Effector CD8-positive, alpha-beta T cell (primary cell): ENCODE measurements around the gene PLXNB2.

Experiments
- DNase-seq: peaks from one replicate; lab custom pipeline; 2025; lab: John Stamatoyannopoulos, UW

The PLXNB2 gene

DNA sequence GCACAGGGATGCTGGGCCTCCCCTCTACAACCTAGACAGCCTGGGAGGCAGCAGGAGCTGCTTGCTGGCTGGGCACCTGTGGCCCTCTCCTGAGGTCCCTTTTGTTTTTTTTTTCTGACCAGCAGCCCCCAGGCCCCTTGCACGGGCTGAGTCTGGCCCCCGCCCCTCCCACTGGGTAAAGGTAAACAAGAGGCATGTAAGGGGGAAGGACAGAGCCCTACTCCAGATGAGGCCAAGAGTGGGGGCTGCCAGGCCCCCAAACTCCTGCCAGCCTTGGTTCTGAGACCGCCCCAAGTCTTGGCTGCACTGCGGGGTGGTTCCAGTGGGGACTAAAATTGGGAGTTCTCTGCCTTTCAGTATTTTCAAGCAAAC is 9.2 kb downstream of the PLXNB2 start:
- DNase-seq, result no peak

DNA sequence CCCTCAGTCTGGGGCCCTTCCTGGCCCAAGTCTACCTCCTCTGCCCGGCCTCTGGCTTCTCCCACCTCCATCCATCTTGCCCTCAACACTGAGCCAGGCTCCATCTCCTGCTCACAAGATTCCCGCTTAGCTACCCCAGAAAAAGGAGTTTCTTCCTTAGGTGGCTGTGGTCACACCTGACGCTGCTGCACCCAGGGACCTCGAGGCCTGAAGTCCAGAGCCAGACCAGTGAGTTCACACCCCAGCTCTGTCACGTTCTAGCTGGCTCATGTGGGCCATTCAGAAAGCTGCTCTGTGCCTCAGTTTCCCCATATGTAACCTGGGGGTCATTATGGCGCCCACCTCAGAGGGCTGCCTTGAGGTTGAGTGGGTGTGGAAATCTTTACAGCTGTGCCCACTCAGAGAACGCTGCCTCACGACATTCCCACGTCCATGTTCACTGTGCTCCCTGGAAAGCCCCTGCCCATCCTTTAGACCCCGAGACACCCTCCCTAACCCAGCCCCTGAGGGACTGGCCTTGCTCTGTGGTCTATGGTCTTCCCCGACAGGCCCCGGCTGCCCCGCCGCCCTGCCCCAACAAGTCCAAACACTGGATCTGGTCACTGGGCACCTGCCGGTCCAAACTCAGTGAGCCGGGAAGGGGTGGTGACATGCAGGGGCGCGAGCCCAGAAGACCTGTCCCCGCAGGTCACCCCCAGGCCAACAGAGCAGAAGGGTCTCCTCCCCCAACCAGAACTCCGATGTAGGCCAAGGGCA is 9.8 kb downstream of the PLXNB2 start:
- no peak for DNase-seq

GRCh38 chr22:50296658-50297490 is 10.6 kb downstream of the PLXNB2 start:
- DNase-seq, result no peak

DNA sequence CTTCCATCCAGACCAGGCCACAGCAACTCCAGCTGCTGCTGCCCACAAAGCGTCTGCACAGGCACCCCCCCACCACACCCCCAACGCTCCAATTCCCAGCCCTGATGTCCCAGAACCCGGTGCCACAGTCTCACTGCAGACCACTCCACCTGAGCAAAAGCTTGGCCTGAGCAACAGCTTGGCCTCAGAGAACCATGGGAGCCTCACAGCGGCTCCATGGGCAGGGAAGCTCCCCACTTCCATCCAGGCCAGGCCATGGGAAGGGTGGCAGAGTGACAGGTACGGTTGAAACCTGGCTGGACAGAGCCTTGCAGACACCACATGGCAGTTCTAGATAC is 13.2 kb downstream of the PLXNB2 start:
- DNase-seq, result no peak

GRCh38 chr22:50293441-50294318 is 13.8 kb downstream of the PLXNB2 start:
- DNase-seq, result no peak

DNA sequence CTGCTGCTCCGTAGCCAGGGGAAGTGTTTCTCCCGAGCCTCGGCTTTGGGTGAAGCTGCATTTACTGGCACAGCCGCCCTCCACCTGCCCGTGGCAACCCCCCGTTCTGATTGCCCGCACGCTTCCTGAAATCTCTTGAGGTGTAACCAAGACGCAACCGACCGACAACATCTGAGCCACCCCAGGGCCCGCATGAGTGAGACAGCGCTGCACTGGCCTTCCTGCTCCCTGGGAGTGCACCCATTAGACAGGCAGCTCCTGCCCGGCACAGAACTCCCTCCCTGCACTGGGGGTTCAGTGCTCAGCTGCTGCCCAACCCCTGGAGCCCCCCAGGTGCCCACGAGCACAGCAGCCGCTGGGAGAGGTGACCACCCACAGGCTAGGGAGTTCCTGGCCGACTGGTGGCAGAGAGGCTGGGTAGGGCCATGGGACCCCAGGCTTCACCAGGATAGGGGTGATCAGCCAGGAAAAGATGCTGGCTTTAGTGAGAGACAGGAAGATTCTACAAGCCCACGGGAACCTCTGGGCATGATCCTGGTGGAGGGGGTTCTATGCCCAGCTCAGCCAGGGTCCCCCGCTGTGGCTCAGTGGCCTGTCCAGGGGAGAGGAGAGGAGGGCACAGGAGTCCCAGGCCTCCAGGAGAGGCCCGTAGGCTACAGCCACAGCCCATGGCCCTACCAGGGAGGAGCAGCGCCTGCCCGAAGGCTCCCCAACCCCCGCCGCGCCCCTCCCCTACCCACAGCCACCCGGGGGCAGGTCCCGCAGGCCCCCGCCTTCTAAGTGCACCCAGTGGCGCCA is 14.6 kb downstream of the PLXNB2 start:
- DNase-seq, result no peak

DNA sequence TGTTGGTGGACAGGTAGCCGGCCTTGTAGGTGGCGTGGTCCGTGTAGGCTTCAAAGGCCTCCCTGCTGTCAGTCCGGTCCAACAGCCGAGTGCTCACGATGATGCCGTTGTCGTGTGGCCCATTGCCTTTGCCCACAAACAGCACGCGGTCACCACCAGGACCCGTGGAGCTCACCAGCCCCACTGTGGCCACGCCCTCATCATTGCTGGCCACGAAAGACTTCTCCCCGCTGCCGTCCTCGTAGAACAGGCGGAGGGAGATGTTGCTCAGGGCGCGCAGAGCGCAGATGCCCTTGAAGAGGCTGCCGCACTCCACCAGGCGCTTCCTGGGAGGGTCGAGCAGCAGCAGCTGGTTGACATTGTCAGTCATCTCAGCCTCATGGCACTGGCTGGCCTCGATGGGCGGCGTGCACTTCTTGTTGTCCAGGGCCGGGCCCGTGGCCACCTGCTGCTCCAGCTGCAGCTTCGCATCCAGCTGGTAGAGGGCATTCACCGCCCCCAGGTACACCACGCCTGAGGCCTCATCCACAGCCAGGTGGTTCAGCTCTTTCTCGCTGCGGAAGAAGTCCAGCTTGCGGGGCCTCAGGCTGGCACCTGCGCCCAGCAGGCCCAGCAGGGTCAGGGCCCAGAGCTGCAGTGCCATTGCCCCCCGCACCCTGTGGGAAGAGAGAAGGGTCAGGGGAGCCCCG is 17.4 kb downstream of the PLXNB2 start:
- no peak for DNase-seq

GRCh38 chr22:50289151-50289941 is 18.1 kb downstream of the PLXNB2 start:
- DNase-seq, result no peak

- DNase-seq, result no peak
These were observed 19.7 kb downstream of the PLXNB2 start for GRCh38 chr22:50287731-50288130.

- DNase-seq, result no peak
These were observed 20.6 kb downstream of the PLXNB2 start for GRCh38 chr22:50286701-50287318.

DNA sequence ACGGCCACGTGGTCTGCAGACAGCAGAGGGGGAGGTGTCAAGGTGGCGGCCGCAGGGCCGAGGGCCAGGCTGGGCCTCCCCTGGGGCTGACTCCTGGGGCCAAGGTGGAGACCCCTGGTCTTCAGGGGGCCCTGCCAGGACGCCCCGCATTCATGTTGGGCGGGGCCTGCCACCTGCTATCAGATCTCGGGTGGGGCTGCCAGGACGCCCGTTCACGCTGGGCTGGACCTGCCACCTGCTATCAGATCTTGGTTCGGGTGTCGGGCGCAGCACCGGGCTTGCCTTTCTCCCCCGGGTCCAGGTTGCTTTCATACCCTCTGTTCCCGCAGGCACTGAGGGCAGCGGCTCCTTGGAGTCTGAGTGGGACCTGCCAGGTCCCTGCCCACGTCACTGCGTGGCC is 21.2 kb downstream of the PLXNB2 start:
- no peak for DNase-seq

- DNase-seq, result no peak
These were observed 21.7 kb downstream of the PLXNB2 start for GRCh38 chr22:50285568-50286229.

GRCh38 chr22:50284479-50284878 is 23.0 kb downstream of the PLXNB2 start:
- no peak for DNase-seq

GRCh38 chr22:50283821-50284220 is 23.6 kb downstream of the PLXNB2 start:
- DNase-seq, result no peak

- DNase-seq, result no peak
These were observed 24.9 kb downstream of the PLXNB2 start for GRCh38 chr22:50282361-50283155.

- DNase-seq, result no peak
These were observed 25.5 kb downstream of the PLXNB2 start for GRCh38 chr22:50281957-50282356.

GRCh38 chr22:50281384-50281760 is 26.1 kb downstream of the PLXNB2 start:
- no peak for DNase-seq

- DNase-seq, result no peak
These were observed 26.6 kb downstream of the PLXNB2 start for GRCh38 chr22:50280708-50281383.
